Duodenal mucosa (tissue), 2 donors: ENCODE measurements around the gene ZFP36.
"Not testable (repeated sequence)": the region's sequence is repeated elsewhere in the genome, so short reads cannot be mapped to it uniquely, and the experiment has no call there.

Experiments used
- H3K27ac ChIP-seq: one replicate; pipeline ENCODE4 v1.7.0; 2013; ENCODE audit warnings: low read depth, low read length
- H3K27me3 ChIP-seq, 2 donors: one replicate each; pipeline ENCODE4 v1.7.0; 2013; ENCODE audit warnings: low read length in 2 of 2, control low read depth in 1 of 2; ENCODE audit not compliant: insufficient read depth in 2 of 2, control insufficient read depth in 1 of 2
- H3K36me3 ChIP-seq, 2 donors: one replicate each; pipeline ENCODE4 v1.7.0; 2013; ENCODE audit warnings: low read length in 2 of 2, control low read depth in 1 of 2; ENCODE audit not compliant: insufficient read depth in 2 of 2, control insufficient read depth in 1 of 2
- H3K4me1 ChIP-seq, 2 donors: one replicate each; pipeline ENCODE4 v1.7.0; 2013; ENCODE audit warnings: low read length in 2 of 2, control low read depth in 1 of 2; ENCODE audit not compliant: insufficient read depth in 2 of 2, control insufficient read depth in 1 of 2
- H3K4me3 ChIP-seq, 2 donors: one replicate each; pipeline ENCODE4 v1.7.0; 2013; ENCODE audit warnings: low read length in 2 of 2, low read depth in 1 of 2
- H3K9ac ChIP-seq, 2 donors: one replicate each; pipeline ENCODE4 v1.7.0; 2013; ENCODE audit warnings: low read length in 2 of 2, low read depth in 1 of 2
- H3K9me3 ChIP-seq, 2 donors: one replicate each; pipeline ENCODE4 v1.7.0; 2013; ENCODE audit warnings: low read length in 2 of 2, control low read depth in 1 of 2; ENCODE audit not compliant: control insufficient read depth in 1 of 2

ZFP36 gene

GRCh38 chr19:39372941-39373340, 33.7 kb upstream of the ZFP36 start:
- no peak overlapping the region for H3K4me3 ChIP-seq
- peaks cover 39 to 77% of the 10 kb centered on the region in 2 donors for H3K36me3 ChIP-seq

GRCh38 chr19:39375929-39376328, 30.7 kb upstream of the ZFP36 start:
- peaks cover 44 to 88% of the 10 kb centered on the region in 2 donors for H3K36me3 ChIP-seq
- H3K4me3 ChIP-seq = no peak overlapping the region
- no peak overlapping the region for H3K27ac ChIP-seq
- H3K27me3 ChIP-seq = no peaks in the 10 kb centered on the region
- peaks cover 6 to 8% of the 10 kb centered on the region in 2 donors for H3K4me1 ChIP-seq
- no peaks in the 10 kb centered on the region for H3K9me3 ChIP-seq
- H3K9ac ChIP-seq = no peak overlapping the region

More at GRCh38 chr19:39372941-39373340, 33.7 kb upstream of the ZFP36 start:
- H3K27ac ChIP-seq = peak overlapping the region; percentile 70
- H3K4me1 ChIP-seq = peaks cover 6 to 8% of the 10 kb centered on the region in 2 donors
- H3K9ac ChIP-seq = peak overlapping the region; percentile 16 to 41
- H3K27me3 ChIP-seq = no peaks in the 10 kb centered on the region
- no peaks in the 10 kb centered on the region for H3K9me3 ChIP-seq

GRCh38 chr19:39377373-39378362, 29.0 kb upstream of the ZFP36 start:
- H3K4me3 ChIP-seq = no peak overlapping the region
- no peak overlapping the region for H3K27ac ChIP-seq
- no peaks in the 10 kb centered on the region for H3K27me3 ChIP-seq
- no peaks in the 10 kb centered on the region for H3K9me3 ChIP-seq
- peaks cover 60 to 90% of the 10 kb centered on the region in 2 donors for H3K36me3 ChIP-seq
- H3K9ac ChIP-seq = no peak overlapping the region
- peaks cover 4 to 7% of the 10 kb centered on the region in 2 donors for H3K4me1 ChIP-seq

- H3K9ac ChIP-seq, H3K27me3 ChIP-seq, H3K4me1 ChIP-seq, H3K4me3 ChIP-seq, H3K9me3 ChIP-seq, H3K27ac ChIP-seq: not testable (repeated sequence)
- peaks cover 67 to 95% of the 10 kb centered on the region in 2 donors for H3K36me3 ChIP-seq
Observed at GRCh38 chr19:39379366-39379765, 27.3 kb upstream of the ZFP36 start.

- Histone ChIP-seq H3K36me3 (peaks cover 69 to 91% of the 10 kb centered on the region in 2 donors), H3K4me3 (no peak overlapping the region), H3K27me3 (no peaks in the 10 kb centered on the region), H3K9me3 (no peaks in the 10 kb centered on the region), H3K4me1 (no peaks in the 10 kb centered on the region), H3K27ac (no peak overlapping the region), H3K9ac (no peak overlapping the region)
Observed at GRCh38 chr19:39379865-39380396, 26.7 kb upstream of the ZFP36 start.

GRCh38 chr19:39380521-39381502, 25.8 kb upstream of the ZFP36 start:
- H3K4me1 ChIP-seq = no peaks in the 10 kb centered on the region
- H3K36me3 ChIP-seq = peaks cover 67 to 91% of the 10 kb centered on the region in 2 donors
- no peak overlapping the region for H3K27ac ChIP-seq
- H3K4me3 ChIP-seq = no peak overlapping the region
- H3K9ac ChIP-seq = no peak overlapping the region
- no peaks in the 10 kb centered on the region for H3K27me3 ChIP-seq
- no peaks in the 10 kb centered on the region for H3K9me3 ChIP-seq

- Histone ChIP-seq H3K36me3 (peaks cover 66 to 91% of the 10 kb centered on the region in 2 donors), H3K27me3 (no peaks in the 10 kb centered on the region), H3K4me1 (no peaks in the 10 kb centered on the region), H3K9me3 (no peaks in the 10 kb centered on the region), H3K4me3 (no peak overlapping the region), H3K9ac (no peak overlapping the region), H3K27ac (no peak overlapping the region)
Observed at GRCh38 chr19:39381910-39382611, 24.6 kb upstream of the ZFP36 start.

- H3K9ac ChIP-seq = no peak overlapping the region
- H3K27ac ChIP-seq = no peak overlapping the region
- peaks cover 61 to 88% of the 10 kb centered on the region in 2 donors for H3K36me3 ChIP-seq
Observed at GRCh38 chr19:39382991-39383828, 23.4 kb upstream of the ZFP36 start.

More at GRCh38 chr19:39382991-39383828, 23.4 kb upstream of the ZFP36 start:
- Histone ChIP-seq H3K4me3 (no peak overlapping the region), H3K4me1 (no peaks in the 10 kb centered on the region), H3K27me3 (no peaks in the 10 kb centered on the region), H3K9me3 (no peaks in the 10 kb centered on the region)
